Prostate gland (tissue), 2 donors: ENCODE measurements around the gene CELF1.

Source experiments
- CTCF ChIP-seq, 4 experiments: fragments of 200-600 bp in 2 of 4; fragments of 450-650 bp in 2 of 4; sonication (generic) in 2 of 4; IDR thresholded peaks; 1 replicate in 3 of 4; 2 replicates in 1 of 4; pipeline ENCODE4 v1.5.1; 2016 to 2019; ENCODE audit warnings: antibody characterized with exemption in 4 of 4, mild to moderate bottlenecking in 2 of 4, moderate library complexity in 2 of 4
- POLR2A ChIP-seq: fragments of 450-650 bp; IDR thresholded peaks from one replicate; pipeline ENCODE4 v1.6.1; 2016; ENCODE audit warnings: antibody characterized with exemption, mild to moderate bottlenecking
- POLR2AphosphoS5 ChIP-seq: sonication (generic); formaldehyde crosslinking; IDR thresholded peaks from one replicate; pipeline ENCODE4 v1.6.1; 2017; ENCODE audit warnings: antibody characterized with exemption

- TF ChIP-seq CTCF (IDR thresholded peaks at IDR 0.05): no peak
- TF ChIP-seq POLR2A: no peak
- TF ChIP-seq POLR2AphosphoS5: no peak
Measured at GRCh38 chr11:47441421-47441820, 111.5 kb downstream of the CELF1 start.
